Mesendoderm (in vitro differentiated cells): Measurements from ENCODE around the gene MARF1.

ENCODE experiments used
- DNase-seq: peaks from one replicate; pipeline ENCODE4 v3.0.0; 2013
- H2AK5ac ChIP-seq: 2 replicates; pipeline ENCODE4 v1.6.1; 2013; ENCODE audit warnings: low read length, inconsistent platforms
- H2BK120ac ChIP-seq: 2 replicates; pipeline ENCODE4 v1.6.1; 2013; ENCODE audit warnings: low read depth, mild to moderate bottlenecking, low read length, moderate library complexity, mixed read lengths
- H2BK15ac ChIP-seq: replicated peaks from 2 replicates; pipeline ENCODE4 v1.6.1; 2013; ENCODE audit warnings: low read depth, mild to moderate bottlenecking, moderate library complexity
- H2BK5ac ChIP-seq: 2 replicates; pipeline ENCODE4 v1.6.1; 2013; ENCODE audit warnings: low read length, inconsistent platforms
- H3K18ac ChIP-seq: 2 replicates; pipeline ENCODE4 v1.6.1; 2013; ENCODE audit warnings: mild to moderate bottlenecking, low read length, mixed read lengths
- H3K23ac ChIP-seq: one replicate; pipeline ENCODE4 v1.6.1; 2013; ENCODE audit warnings: low read length
- H3K27ac ChIP-seq: 2 replicates; pipeline ENCODE4 v1.5.1; 2013; ENCODE audit warnings: low read depth, mild to moderate bottlenecking, inconsistent platforms, low read length, moderate library complexity
- H3K27me3 ChIP-seq: 2 replicates; pipeline ENCODE4 v1.6.1; 2013; ENCODE audit warnings: low read length, control low read depth, mild to moderate bottlenecking, inconsistent platforms; ENCODE audit not compliant: insufficient read depth, poor library complexity
- H3K36me3 ChIP-seq: 2 replicates; pipeline ENCODE4 v1.6.1; 2013; ENCODE audit warnings: low read length, inconsistent platforms; ENCODE audit not compliant: control insufficient read depth, insufficient read depth
- H3K4ac ChIP-seq: one replicate; pipeline ENCODE4 v1.6.1; 2013; ENCODE audit warnings: low read depth, mild to moderate bottlenecking, low read length, moderate library complexity
- H3K4me1 ChIP-seq: 2 replicates; pipeline ENCODE4 v1.6.1; 2013; ENCODE audit warnings: low read depth, low read length, inconsistent platforms; ENCODE audit not compliant: control insufficient read depth
- H3K4me2 ChIP-seq: 2 replicates; pipeline ENCODE4 v1.6.1; 2013; ENCODE audit warnings: low read length
- H3K4me3 ChIP-seq: 2 replicates; pipeline ENCODE4 v1.5.1; 2013; ENCODE audit warnings: mild to moderate bottlenecking, low read length
- H3K56ac ChIP-seq: one replicate; pipeline ENCODE4 v1.6.1; 2013; ENCODE audit warnings: low read length
- H3K79me1 ChIP-seq: 2 replicates; pipeline ENCODE4 v1.6.1; 2013; ENCODE audit warnings: low read length, inconsistent platforms
- H3K79me2 ChIP-seq: 2 replicates; pipeline ENCODE4 v1.6.1; 2013; ENCODE audit warnings: mild to moderate bottlenecking, low read length; ENCODE audit not compliant: control insufficient read depth, insufficient read depth
- H3K9ac ChIP-seq: 2 replicates; pipeline ENCODE4 v1.6.1; 2013; ENCODE audit warnings: low read length, inconsistent platforms
- H4K5ac ChIP-seq: one replicate; pipeline ENCODE4 v1.6.1; 2013; ENCODE audit warnings: low read length
- H4K8ac ChIP-seq: one replicate; pipeline ENCODE4 v1.6.1; 2013; ENCODE audit warnings: low read depth, mild to moderate bottlenecking, control low read depth, low read length, moderate library complexity
- WGBS: extraction: QIAGEN DNeasy Blood & Tissue Kit; methylation state at CpG from one replicate; pipeline ENCODE4 v1.1.7; 2013; ENCODE audit warnings: low lambda C conversion rate, missing lambda C conversion rate; ENCODE audit not compliant: insufficient coverage; ENCODE audit errors: extremely low coverage; 5-methylcytosine and 5-hydroxymethylcytosine counted together

Gene MARF1

DNA sequence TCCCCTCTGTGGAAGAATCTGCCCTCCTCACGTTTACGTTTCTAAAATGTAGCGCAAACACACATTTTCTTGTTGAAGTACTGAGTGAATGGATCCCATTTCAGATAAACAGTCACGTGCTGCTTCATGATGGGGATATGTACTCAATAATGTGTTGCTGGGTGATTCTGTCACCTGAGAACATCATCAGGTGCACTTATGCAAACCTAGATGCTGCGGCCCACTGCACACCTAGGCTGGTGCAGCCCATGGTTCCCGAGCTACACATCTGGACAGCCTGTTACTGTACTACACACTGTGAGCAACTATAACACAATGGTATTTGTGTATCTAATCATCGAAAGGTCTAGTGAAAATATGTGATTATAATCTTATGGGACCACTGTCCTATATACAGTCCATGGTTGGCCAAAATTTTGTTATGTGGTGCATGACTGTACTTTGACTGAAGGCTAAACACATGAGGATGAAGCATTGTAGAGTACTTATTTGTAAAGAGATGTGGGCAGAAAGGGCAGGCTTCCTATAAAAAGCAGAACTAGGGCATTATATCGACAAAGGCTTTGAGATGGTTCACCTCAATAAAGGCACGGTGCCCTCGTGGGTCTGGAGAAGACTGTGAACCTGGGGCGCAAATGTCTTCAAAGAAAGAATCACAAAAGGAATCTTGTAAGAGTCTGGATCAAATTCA is 26.3 kb downstream of the MARF1 start:
- no peak overlapping the region for H3K4ac ChIP-seq
- no peaks in the 10 kb centered on the region for H3K4me1 ChIP-seq
- H3K56ac ChIP-seq = no peak overlapping the region
- no peaks in the 10 kb centered on the region for H3K27me3 ChIP-seq
- H4K5ac ChIP-seq = no peak overlapping the region
- peaks cover 9% of the 10 kb centered on the region for H3K36me3 ChIP-seq
- no CpG with 5 or more reads among the region's 11 CpGs for WGBS
- H3K27ac ChIP-seq = no peak overlapping the region
- no peak overlapping the region for H2BK5ac ChIP-seq
- no peak overlapping the region for H4K8ac ChIP-seq
- H3K23ac ChIP-seq = no peak overlapping the region
- H3K79me1 ChIP-seq = no peaks in the 10 kb centered on the region
- no peak overlapping the region for H3K18ac ChIP-seq
- no peak overlapping the region for H3K9ac ChIP-seq
- no peak overlapping the region for H3K4me3 ChIP-seq
- H3K79me2 ChIP-seq = no peaks in the 10 kb centered on the region
- H2AK5ac ChIP-seq = no peak overlapping the region
- H3K4me2 ChIP-seq = no peak overlapping the region
- no peak overlapping the region for H2BK120ac ChIP-seq
- no peak for DNase-seq
- H2BK15ac ChIP-seq = no peak overlapping the region

GRCh38 chr16:15616012-15616411 is 26.9 kb downstream of the MARF1 start:
- no peak overlapping the region for H3K9ac ChIP-seq
- H2BK15ac ChIP-seq = no peak overlapping the region
- no peak overlapping the region for H2BK5ac ChIP-seq
- whole genome bisulfite sequencing = no CpG with 5 or more reads among the region's 4 CpGs
- H3K79me1 ChIP-seq = no peaks in the 10 kb centered on the region
- H3K4me3 ChIP-seq = no peak overlapping the region
- H3K4me1 ChIP-seq = no peaks in the 10 kb centered on the region
- no peak overlapping the region for H3K4ac ChIP-seq
- H4K5ac ChIP-seq = no peak overlapping the region
- H2AK5ac ChIP-seq = no peak overlapping the region
- peaks cover 11% of the 10 kb centered on the region for H3K36me3 ChIP-seq
- no peak overlapping the region for H4K8ac ChIP-seq
- no peak overlapping the region for H2BK120ac ChIP-seq
- no peak overlapping the region for H3K23ac ChIP-seq
- no peak for DNase-seq
- H3K56ac ChIP-seq = no peak overlapping the region
- no peak overlapping the region for H3K27ac ChIP-seq
- H3K4me2 ChIP-seq = no peak overlapping the region
- H3K18ac ChIP-seq = no peak overlapping the region
- H3K27me3 ChIP-seq = no peaks in the 10 kb centered on the region
- no peaks in the 10 kb centered on the region for H3K79me2 ChIP-seq

DNA sequence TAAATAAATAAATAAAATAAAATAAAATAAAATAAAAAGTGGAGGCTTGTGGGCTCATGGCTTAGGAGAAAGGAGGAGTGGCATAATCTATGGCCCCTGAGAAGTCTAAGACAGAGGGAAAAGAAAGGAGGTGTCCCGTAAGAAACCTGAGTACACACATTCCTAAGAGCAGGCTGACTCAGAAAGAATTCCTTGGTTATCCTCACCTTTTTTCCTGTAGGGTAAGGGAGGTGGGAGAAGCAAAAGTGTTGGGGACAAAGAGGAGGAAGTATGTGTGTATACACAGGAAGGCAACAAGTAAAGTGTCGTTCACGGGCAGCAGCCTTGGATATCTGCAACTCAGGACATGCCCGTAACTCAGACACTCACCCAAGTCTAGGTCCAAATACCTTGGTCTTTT is 29.3 kb downstream of the MARF1 start:
- Histone ChIP-seq H2BK120ac (no peak overlapping the region), H4K5ac (no peak overlapping the region), H3K9ac (no peak overlapping the region), H4K8ac (no peak overlapping the region), H3K23ac (no peak overlapping the region), H3K4me2 (no peak overlapping the region), H3K79me2 (no peaks in the 10 kb centered on the region), H2BK5ac (no peak overlapping the region), H3K4me1 (no peaks in the 10 kb centered on the region), H3K4ac (no peak overlapping the region), H3K56ac (no peak overlapping the region), H3K79me1 (no peaks in the 10 kb centered on the region), H3K27ac (no peak overlapping the region), H3K36me3 (peaks cover 15% of the 10 kb centered on the region), H3K18ac (no peak overlapping the region), H3K27me3 (no peaks in the 10 kb centered on the region), H2BK15ac (no peak overlapping the region), H2AK5ac (no peak overlapping the region), H3K4me3 (no peak overlapping the region)
- DNase-seq = peak; percentile 83
- no CpG with 5 or more reads among the region's 4 CpGs for WGBS

- Histone ChIP-seq H2AK5ac (no peak overlapping the region), H3K56ac (no peak overlapping the region), H3K23ac (no peak overlapping the region), H2BK15ac (no peak overlapping the region), H4K5ac (no peak overlapping the region), H3K79me2 (no peaks in the 10 kb centered on the region), H2BK5ac (no peak overlapping the region), H3K4me2 (no peak overlapping the region), H3K18ac (no peak overlapping the region), H3K4me3 (no peak overlapping the region), H3K4ac (no peak overlapping the region), H2BK120ac (no peak overlapping the region), H3K36me3 (peaks cover 16% of the 10 kb centered on the region), H3K9ac (no peak overlapping the region), H4K8ac (no peak overlapping the region), H3K79me1 (no peaks in the 10 kb centered on the region), H3K27me3 (no peaks in the 10 kb centered on the region), H3K27ac (no peak overlapping the region), H3K4me1 (no peaks in the 10 kb centered on the region)
- no CpG with 5 or more reads among the region's 7 CpGs for WGBS
- no peak for DNase-seq
Observed at GRCh38 chr16:15611610-15612009, 31.3 kb downstream of the MARF1 start.

GRCh38 chr16:15610369-15610871 is 32.5 kb downstream of the MARF1 start:
- H3K4me3 ChIP-seq = no peak overlapping the region
- no peak overlapping the region for H3K56ac ChIP-seq
- H3K27ac ChIP-seq = no peak overlapping the region
- H4K8ac ChIP-seq = no peak overlapping the region
- no CpG with 5 or more reads among the region's 10 CpGs for WGBS
- H3K79me1 ChIP-seq = no peaks in the 10 kb centered on the region
- no peak overlapping the region for H3K23ac ChIP-seq
- no peaks in the 10 kb centered on the region for H3K4me1 ChIP-seq
- H3K18ac ChIP-seq = no peak overlapping the region
- DNase-seq = no peak
- no peak overlapping the region for H3K4ac ChIP-seq
- H3K4me2 ChIP-seq = no peak overlapping the region
- no peak overlapping the region for H2BK5ac ChIP-seq
- H2AK5ac ChIP-seq = no peak overlapping the region
- H4K5ac ChIP-seq = no peak overlapping the region
- peaks cover 12% of the 10 kb centered on the region for H3K36me3 ChIP-seq
- H3K27me3 ChIP-seq = no peaks in the 10 kb centered on the region
- no peak overlapping the region for H3K9ac ChIP-seq
- H2BK120ac ChIP-seq = no peak overlapping the region
- H3K79me2 ChIP-seq = no peaks in the 10 kb centered on the region
- H2BK15ac ChIP-seq = no peak overlapping the region

GRCh38 chr16:15609286-15609649 is 33.7 kb downstream of the MARF1 start:
- Histone ChIP-seq H3K4me2 (no peak overlapping the region), H3K23ac (no peak overlapping the region), H4K5ac (no peak overlapping the region), H3K36me3 (peaks cover 12% of the 10 kb centered on the region), H3K79me1 (no peaks in the 10 kb centered on the region), H2AK5ac (no peak overlapping the region), H3K4ac (no peak overlapping the region), H3K18ac (no peak overlapping the region), H3K27me3 (no peaks in the 10 kb centered on the region), H3K9ac (no peak overlapping the region), H2BK120ac (no peak overlapping the region), H3K79me2 (no peaks in the 10 kb centered on the region), H3K4me3 (no peak overlapping the region), H3K4me1 (no peaks in the 10 kb centered on the region), H2BK15ac (no peak overlapping the region), H3K27ac (no peak overlapping the region), H2BK5ac (no peak overlapping the region), H4K8ac (no peak overlapping the region), H3K56ac (no peak overlapping the region)
- no peak for DNase-seq
- WGBS = no CpG with 5 or more reads among the region's 6 CpGs
